ENCODE results near the gene TMPRSS2. TPM values are rescaled to one million over a fixed set of nuclear protein-coding genes. Genes with fewer than 3 reads are reported as not detected.

The TMPRSS2 gene
- total and polyA plus RNA-seq, 9 of the 15 experiments (the other 6 are each of a cell fraction or from before 2014, with no cell fraction given) = 0.20 TPM; not detected in 8

DNA sequence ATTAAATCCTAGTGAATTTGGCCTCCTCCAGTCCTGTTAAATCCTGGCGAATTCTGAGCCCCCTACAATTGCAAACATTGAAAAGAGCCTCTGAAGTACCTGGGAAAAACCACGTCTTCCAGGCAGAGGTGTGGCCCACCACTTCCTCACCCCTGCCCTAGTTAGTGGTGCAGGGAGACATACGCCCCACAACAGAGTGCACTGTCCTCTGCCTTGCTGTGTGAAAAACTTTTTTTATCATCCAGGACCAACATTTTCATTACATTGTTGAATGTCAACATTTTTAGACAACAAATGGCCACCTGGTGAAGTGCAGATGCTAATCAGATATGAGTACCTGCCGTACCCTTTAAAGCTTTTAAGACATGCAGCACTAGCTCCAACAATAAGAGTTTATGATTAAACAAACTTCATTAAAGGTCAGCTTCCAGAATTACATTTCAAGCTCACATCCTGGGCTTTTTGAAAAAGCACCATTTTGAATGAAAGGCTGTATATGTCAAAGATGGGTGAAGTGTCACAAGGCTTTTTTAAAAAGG lies 13.6 kb upstream of the TMPRSS2 start:
- Histone ChIP-seq H3K79me2 (ENCODE audit: control insufficient read depth, insufficient read depth, low read length) (no peaks in the 10 kb centered on the region), H3K9me1 (ENCODE audit: control insufficient read depth, insufficient read depth, low read length) (no peaks in the 10 kb centered on the region), H3K27ac (ENCODE audit: extremely low read depth, low read depth, low read length) (no peak overlapping the region), H3K4me2 (ENCODE audit: insufficient read depth, low read length) (no peak overlapping the region), H3K27me3 (ENCODE audit: control insufficient read depth in 2 of 2, insufficient read depth in 2 of 2, low read length in 2 of 2) (peaks cover 8 to 10% of the 10 kb centered on the region in 2 experiments; a peak in 3 of 5 replicates), H3K36me3 (ENCODE audit: control insufficient read depth, insufficient read depth, low read length) (no peaks in the 10 kb centered on the region), H4K20me1 (replicated peaks; ENCODE audit: control insufficient read depth, insufficient read depth, low read length) (0 out of 2 replicates have a peak, but pooled peaks cover 4% of the 10 kb centered on the region), H3K4me3 (no peak overlapping the region), H2AFZ (ENCODE audit: low read depth, low read length) (no peak overlapping the region), H3K4me1 (replicated peaks in 1 of 2; ENCODE audit: control insufficient read depth in 2 of 2, insufficient read depth in 2 of 2, low read length in 2 of 2) (no peaks in the 10 kb centered on the region), H3K9me3 (replicated peaks; ENCODE audit: control insufficient read depth, insufficient read depth, low read depth, low read length) (no peaks in the 10 kb centered on the region), H3K9ac (ENCODE audit: insufficient read depth in 1 of 2, low read depth in 2 of 2, low read length in 2 of 2) (no peak overlapping the region)
- no peak for ATAC-seq
- in situ Hi-C loops (cut with MboI) = no loop called here
- CTCF ChIA-PET (ENCODE audit: low intra/inter-chr PET ratio) = no interaction called here
- POLR2A ChIA-PET = no interaction called here
- TF ChIP-seq ZNF766 (CRISPR knock-in tag; conservative IDR thresholded peaks at IDR 0.05) (no peak), ZNF165 (CRISPR knock-in tag; IDR thresholded peaks at IDR 0.05; ENCODE audit: borderline replicate concordance) (no peak), KDM1A (IDR thresholded peaks at IDR 0.05) (no peak), TBP (optimal IDR thresholded peaks at IDR 0.05; ENCODE audit: low read depth, low read length) (no peak), FOXM1 (IDR thresholded peaks at IDR 0.05; ENCODE audit: low read depth) (no peak), FOXM1 (CRISPR knock-in tag; IDR thresholded peaks at IDR 0.05; ENCODE audit: low read depth) (no peak), BCL6 (CRISPR knock-in tag; IDR thresholded peaks at IDR 0.05) (no peak)
- TF ChIP-seq, protein P1, sequence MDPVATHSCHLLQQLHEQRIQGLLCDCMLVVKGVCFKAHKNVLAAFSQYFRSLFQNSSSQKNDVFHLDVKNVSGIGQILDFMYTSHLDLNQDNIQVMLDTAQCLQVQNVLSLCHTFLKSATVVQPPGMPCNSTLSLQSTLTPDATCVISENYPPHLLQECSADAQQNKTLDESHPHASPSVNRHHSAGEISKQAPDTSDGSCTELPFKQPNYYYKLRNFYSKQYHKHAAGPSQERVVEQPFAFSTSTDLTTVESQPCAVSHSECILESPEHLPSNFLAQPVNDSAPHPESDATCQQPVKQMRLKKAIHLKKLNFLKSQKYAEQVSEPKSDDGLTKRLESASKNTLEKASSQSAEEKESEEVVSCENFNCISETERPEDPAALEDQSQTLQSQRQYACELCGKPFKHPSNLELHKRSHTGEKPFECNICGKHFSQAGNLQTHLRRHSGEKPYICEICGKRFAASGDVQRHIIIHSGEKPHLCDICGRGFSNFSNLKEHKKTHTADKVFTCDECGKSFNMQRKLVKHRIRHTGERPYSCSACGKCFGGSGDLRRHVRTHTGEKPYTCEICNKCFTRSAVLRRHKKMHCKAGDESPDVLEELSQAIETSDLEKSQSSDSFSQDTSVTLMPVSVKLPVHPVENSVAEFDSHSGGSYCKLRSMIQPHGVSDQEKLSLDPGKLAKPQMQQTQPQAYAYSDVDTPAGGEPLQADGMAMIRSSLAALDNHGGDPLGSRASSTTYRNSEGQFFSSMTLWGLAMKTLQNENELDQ (CRISPR knock-in tag; IDR thresholded peaks at IDR 0.05; ENCODE audit: borderline replicate concordance) = no peak
- TF ChIP-seq, protein P2, sequence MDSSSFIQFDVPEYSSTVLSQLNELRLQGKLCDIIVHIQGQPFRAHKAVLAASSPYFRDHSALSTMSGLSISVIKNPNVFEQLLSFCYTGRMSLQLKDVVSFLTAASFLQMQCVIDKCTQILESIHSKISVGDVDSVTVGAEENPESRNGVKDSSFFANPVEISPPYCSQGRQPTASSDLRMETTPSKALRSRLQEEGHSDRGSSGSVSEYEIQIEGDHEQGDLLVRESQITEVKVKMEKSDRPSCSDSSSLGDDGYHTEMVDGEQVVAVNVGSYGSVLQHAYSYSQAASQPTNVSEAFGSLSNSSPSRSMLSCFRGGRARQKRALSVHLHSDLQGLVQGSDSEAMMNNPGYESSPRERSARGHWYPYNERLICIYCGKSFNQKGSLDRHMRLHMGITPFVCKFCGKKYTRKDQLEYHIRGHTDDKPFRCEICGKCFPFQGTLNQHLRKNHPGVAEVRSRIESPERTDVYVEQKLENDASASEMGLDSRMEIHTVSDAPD (CRISPR knock-in tag; IDR thresholded peaks at IDR 0.05) = no peak
- BruUV-seq (replicated peaks) = no TSS peak
- 0% methylated on average over 4 of the region's 4 CpGs for WGBS (ENCODE audit: insufficient coverage, low coverage, missing lambda C conversion rate)
- DNase-seq (ENCODE audit: extremely low read depth in 1 of 4, low spot score in 3 of 4) = no peak
- no peak for FAIRE-seq
- intact Hi-C loops (cut with micrococcal nuclease) = no loop called here
